HG02642 (cell line): ENCODE measurements around the gene KRT25.

Experiments
- ATAC-seq: cut with Tn5 transposase; IDR thresholded peaks from one replicate; pipeline ENCODE4 v1.9.1; 2021; ENCODE audit warnings: mild to moderate bottlenecking; ENCODE audit not compliant: unreplicated experiment, poor library complexity

The KRT25 gene

GRCh38 chr17:40755231-40755630 is at the start of gene KRT25:
TSS of gene KRT25 (minus strand) at chr17:40755331. CDS start at chr17:40755271, 60 bp downstream.
- no peak for ATAC-seq

GRCh38 chr17:40803617-40804082 is 48.5 kb upstream of the KRT25 start:
- ATAC-seq = peak; percentile 60

- ATAC-seq = no peak
Measured at GRCh38 chr17:40801157-40801556, 46.0 kb upstream of the KRT25 start.

GRCh38 chr17:40800381-40800780 is 45.2 kb upstream of the KRT25 start:
- no peak for ATAC-seq

GRCh38 chr17:40799859-40800258 is 44.7 kb upstream of the KRT25 start, which contains the start of gene KRT28:
TSS of gene KRT28 (minus strand) at chr17:40799959. CDS start at chr17:40799893, 66 bp downstream.
- no peak for ATAC-seq

- no peak for ATAC-seq
Measured at GRCh38 chr17:40796846-40797245, 41.7 kb upstream of the KRT25 start.

- no peak for ATAC-seq
Measured at GRCh38 chr17:40795019-40795667, 40.0 kb upstream of the KRT25 start.

GRCh38 chr17:40794466-40794865 is 39.3 kb upstream of the KRT25 start:
- no peak for ATAC-seq

- no peak for ATAC-seq
Measured at GRCh38 chr17:40793832-40794231, 38.7 kb upstream of the KRT25 start.

- ATAC-seq = no peak
Measured at GRCh38 chr17:40791787-40792436, 36.8 kb upstream of the KRT25 start.

- no peak for ATAC-seq
Measured at GRCh38 chr17:40791111-40791510, 36.0 kb upstream of the KRT25 start.

- ATAC-seq = no peak
Measured at GRCh38 chr17:40782450-40782849, 27.3 kb upstream of the KRT25 start, which contains the start of gene KRT27. TSS of gene KRT27 (minus strand) at chr17:40782550. CDS start at chr17:40782493, 57 bp downstream.

GRCh38 chr17:40779181-40779909 is 24.2 kb upstream of the KRT25 start:
- ATAC-seq = no peak

GRCh38 chr17:40778461-40778860 is 23.3 kb upstream of the KRT25 start:
- no peak for ATAC-seq

- ATAC-seq = no peak
Measured at GRCh38 chr17:40777971-40778370, 22.8 kb upstream of the KRT25 start.

- no peak for ATAC-seq
Measured at GRCh38 chr17:40777459-40777858, 22.3 kb upstream of the KRT25 start.

- ATAC-seq = no peak
Measured at GRCh38 chr17:40775945-40776344, 20.8 kb upstream of the KRT25 start.

- no peak for ATAC-seq
Measured at GRCh38 chr17:40772101-40772500, 17.0 kb upstream of the KRT25 start, which contains the start of gene KRT26. TSS of gene KRT26 (minus strand) at chr17:40772201. CDS start at chr17:40772113, 88 bp downstream.

- ATAC-seq = no peak
Measured at GRCh38 chr17:40765657-40766056, 10.5 kb upstream of the KRT25 start.

GRCh38 chr17:40763752-40764151 is 8.6 kb upstream of the KRT25 start:
- ATAC-seq = no peak
